Kidney epithelial cell (primary cell): ENCODE data around the gene AKT3. TPM values are rescaled to one million over a fixed set of nuclear protein-coding genes. Genes with fewer than 3 reads are reported as not detected.
"Not testable (repeated sequence)": the region's sequence is repeated elsewhere in the genome, so short reads cannot be mapped to it uniquely, and the experiment has no call there.

Source experiments
- DNase-seq: peaks from one replicate; pipeline ENCODE4 v3.0.0-alpha.2; 2010; ENCODE audit warnings: low read depth
- H3K27me3 ChIP-seq: 2 replicates; pipeline ENCODE4 v1.6.0; 2011; ENCODE audit warnings: low read length; ENCODE audit not compliant: control insufficient read depth, insufficient read depth
- H3K36me3 ChIP-seq: 2 replicates; pipeline ENCODE4 v1.5.1; 2011; ENCODE audit warnings: low read length; ENCODE audit not compliant: control insufficient read depth, insufficient read depth
- H3K4me3 ChIP-seq: 2 replicates; pipeline ENCODE4 v1.5.1; 2011; ENCODE audit warnings: low read depth, mild to moderate bottlenecking, control low read depth, low read length
- total RNA-seq: library from RNA; depleted of rRNA; stranded (reverse); fragments of >200 nt; gene quantifications from 2 replicates; pipeline ENCODE4 v1.2.3, GENCODE V29; 2015
- TF ChIP-seq, protein P1 (sequence below): IDR thresholded peaks from 2 replicates; pipeline ENCODE4 v1.5.1; 2011; ENCODE audit warnings: mild to moderate bottlenecking, moderate library complexity, low read length, control low read depth, inconsistent platforms; ENCODE audit not compliant: insufficient read depth, poor library complexity, severe bottlenecking

AKT3 gene
- total RNA-seq, 1 donor from 2014 or later, result 13.1 TPM

DNA sequence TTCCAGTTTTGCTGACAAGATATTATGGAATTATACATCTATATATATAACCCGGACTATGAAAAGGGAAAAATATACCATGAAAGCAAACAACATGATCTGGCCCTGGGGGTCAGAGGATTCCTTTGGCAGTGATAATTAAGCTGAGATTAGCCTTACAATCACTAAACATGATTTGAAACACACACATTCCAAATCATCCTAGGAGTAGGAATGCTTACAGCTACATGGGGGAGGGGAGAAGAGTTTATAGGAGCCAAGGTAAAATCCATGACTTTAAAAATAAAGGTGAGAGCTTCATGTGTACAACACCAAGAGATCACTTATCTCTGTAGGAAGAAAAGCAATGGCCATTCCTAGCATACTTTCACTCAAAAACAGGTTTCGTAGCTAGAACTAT lies 57.6 kb downstream of the AKT3 start:
- Histone ChIP-seq H3K4me3 (no peak overlapping the region), H3K27me3 (no peaks in the 10 kb centered on the region), H3K36me3 (no peaks in the 10 kb centered on the region)
- DNase-seq, result no peak
- TF ChIP-seq, protein P1, sequence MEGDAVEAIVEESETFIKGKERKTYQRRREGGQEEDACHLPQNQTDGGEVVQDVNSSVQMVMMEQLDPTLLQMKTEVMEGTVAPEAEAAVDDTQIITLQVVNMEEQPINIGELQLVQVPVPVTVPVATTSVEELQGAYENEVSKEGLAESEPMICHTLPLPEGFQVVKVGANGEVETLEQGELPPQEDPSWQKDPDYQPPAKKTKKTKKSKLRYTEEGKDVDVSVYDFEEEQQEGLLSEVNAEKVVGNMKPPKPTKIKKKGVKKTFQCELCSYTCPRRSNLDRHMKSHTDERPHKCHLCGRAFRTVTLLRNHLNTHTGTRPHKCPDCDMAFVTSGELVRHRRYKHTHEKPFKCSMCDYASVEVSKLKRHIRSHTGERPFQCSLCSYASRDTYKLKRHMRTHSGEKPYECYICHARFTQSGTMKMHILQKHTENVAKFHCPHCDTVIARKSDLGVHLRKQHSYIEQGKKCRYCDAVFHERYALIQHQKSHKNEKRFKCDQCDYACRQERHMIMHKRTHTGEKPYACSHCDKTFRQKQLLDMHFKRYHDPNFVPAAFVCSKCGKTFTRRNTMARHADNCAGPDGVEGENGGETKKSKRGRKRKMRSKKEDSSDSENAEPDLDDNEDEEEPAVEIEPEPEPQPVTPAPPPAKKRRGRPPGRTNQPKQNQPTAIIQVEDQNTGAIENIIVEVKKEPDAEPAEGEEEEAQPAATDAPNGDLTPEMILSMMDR, result no peak

DNA sequence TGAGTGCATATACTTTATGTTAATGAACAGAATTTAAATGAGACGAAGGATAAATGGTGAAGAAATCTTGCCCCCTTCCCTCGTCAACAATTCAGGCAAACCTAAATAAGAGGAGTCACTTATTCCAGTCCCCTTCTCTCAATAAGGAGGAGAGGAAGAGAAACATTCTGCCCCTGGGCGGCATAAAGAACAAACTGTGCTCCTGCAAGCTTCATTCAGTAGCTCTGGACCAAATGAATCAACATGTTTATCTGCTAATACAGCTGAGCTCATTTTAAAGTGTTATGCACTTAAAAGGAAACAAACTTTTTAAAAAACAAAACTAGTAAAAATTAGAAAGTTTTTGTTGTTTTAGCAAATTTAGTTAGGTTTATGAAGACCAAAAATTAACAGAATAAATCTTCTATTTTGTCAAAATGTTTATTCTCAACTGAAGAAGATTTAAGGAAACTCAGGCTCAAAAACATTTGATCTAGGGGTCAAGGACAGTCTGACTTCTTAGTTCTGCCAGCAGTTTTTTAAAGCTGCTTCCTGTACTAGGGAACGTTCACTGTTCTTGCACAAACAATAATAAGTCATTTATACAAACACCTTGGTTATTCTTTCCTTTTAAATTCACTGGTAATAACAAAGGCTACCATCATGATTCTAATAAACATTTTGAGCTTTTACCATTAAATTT lies 58.3 kb downstream of the AKT3 start:
- TF ChIP-seq, protein P1, result no peak
- Histone ChIP-seq H3K4me3 (no peak overlapping the region), H3K36me3 (no peaks in the 10 kb centered on the region), H3K27me3 (no peaks in the 10 kb centered on the region)
- DNase-seq, result no peak

DNA sequence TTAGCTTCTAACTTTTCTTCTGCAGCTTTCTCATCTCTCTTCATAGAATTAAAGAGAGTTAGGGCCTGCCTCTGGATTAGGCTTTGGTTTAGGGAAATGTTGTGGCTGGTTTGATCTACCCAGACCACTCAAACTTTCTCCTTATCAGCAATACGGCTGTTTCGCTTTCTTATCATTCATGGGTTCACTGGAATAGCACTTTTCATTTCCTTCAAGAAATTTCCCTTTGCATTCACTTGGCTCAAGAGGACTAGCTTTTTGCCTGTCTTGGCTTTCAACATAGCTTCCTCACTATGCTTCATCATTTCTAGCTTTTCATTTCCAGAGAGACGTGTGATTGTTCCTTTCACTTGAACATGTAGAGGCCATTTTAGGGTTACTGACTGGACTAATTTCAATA lies 59.6 kb downstream of the AKT3 start:
- Histone ChIP-seq H3K27me3 (no peaks in the 10 kb centered on the region), H3K4me3 (no peak overlapping the region), H3K36me3 (no peaks in the 10 kb centered on the region)
- TF ChIP-seq, protein P1, result no peak
- no peak for DNase-seq

DNA sequence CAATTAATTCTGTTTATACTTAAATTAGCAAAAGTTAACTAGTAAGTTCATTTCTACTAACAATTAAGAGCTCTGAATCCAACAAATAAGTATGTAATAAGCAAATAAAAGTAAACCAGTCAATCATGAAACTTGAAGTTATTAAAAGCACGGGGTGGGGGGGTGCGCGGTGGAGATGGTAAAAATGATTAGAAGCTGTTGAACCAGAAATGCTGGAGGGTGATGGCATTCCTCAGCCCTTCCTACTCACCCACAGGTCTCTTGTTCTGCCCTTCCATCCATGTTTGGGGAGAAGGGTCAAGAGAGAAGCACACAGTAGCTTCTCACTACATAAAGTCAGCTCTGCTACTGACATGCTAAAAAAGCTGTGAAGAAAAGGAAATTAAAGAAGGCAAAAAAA lies 63.5 kb downstream of the AKT3 start:
- TF ChIP-seq, protein P1, result no peak
- H3K4me3 ChIP-seq, result no peak overlapping the region
- peak; percentile 12 for DNase-seq
- no peaks in the 10 kb centered on the region for H3K36me3 ChIP-seq
- no peaks in the 10 kb centered on the region for H3K27me3 ChIP-seq

DNA sequence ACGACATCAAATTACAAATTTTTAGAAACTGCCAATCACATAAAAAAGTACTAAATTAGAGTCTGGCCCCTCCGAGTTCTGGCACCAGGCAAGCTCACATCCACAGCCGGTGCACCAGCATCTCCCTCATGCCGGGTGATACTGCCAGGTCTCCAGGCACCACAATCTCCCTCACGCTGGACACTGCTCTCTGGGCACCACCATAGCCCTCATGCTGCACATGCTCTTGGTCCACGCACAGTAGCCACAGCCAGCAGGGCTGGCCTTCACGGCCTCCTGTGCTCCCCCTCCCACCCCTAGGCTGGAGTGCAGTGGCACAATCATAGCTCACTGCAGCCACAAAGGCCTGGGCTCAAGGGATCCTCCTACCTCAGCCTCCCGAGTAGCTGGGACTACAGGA lies 65.5 kb downstream of the AKT3 start:
- no peak overlapping the region for H3K4me3 ChIP-seq
- no peaks in the 10 kb centered on the region for H3K36me3 ChIP-seq
- TF ChIP-seq, protein P1, result no peak
- DNase-seq, result no peak
- H3K27me3 ChIP-seq, result no peaks in the 10 kb centered on the region

DNA sequence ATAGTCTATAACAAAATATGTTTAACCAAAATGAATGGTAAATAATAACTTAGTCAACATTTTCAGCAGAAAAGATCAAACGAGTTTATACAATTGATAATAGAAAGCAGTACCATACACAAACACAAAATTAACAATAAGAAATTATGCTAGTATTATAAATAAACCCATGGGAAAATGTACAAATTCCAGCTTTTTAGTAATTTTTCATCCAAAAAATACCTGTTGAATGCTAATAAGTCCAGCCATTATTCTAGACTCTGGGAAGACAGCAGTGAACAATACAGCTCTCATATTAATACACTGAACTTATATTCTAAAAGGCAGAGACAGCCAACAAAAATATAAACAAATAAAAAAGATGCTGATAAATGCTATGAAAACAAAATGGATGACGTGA lies 66.3 kb downstream of the AKT3 start:
- no peak for DNase-seq
- H3K4me3 ChIP-seq, result no peak overlapping the region
- no peaks in the 10 kb centered on the region for H3K36me3 ChIP-seq
- TF ChIP-seq, protein P1, result no peak
- H3K27me3 ChIP-seq, result no peaks in the 10 kb centered on the region

DNA sequence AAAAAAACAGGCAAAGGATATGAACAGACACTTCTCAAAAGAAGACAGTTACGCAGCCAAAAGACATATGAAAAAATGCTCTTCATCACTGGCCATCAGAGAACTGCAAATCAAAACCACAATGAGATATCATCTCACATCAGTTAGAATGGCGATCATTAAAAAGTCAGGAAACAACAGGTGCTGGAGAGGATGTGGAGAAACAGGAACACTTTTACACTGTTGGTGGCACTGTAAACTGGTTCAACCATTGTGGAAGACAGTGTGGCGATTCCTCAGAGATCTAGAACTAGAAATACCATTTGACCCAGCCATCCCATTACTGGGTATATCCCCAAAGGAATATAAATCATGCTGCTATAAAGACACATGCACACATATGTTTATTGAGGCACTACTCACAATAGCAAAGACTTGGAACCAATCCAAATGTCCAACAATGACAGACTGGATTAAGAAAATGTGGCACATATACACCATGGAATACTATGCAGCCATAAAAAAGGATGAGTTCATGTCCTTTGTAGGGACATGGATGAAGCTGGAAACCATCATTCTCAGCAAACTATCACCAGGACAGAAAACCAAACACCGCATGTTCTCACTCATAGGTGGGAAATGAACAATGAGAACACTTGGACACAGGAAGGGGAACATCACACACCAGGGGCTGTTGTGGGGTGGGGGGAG lies 77.5 kb downstream of the AKT3 start:
- H3K27me3 ChIP-seq, H3K4me3 ChIP-seq, DNase-seq, H3K36me3 ChIP-seq: not testable (repeated sequence)
